HG03432 (cell line): Measurements from ENCODE around the gene NEO1.

Experiments used
- ATAC-seq: cut with Tn5 transposase; IDR thresholded peaks from one replicate; pipeline ENCODE4 v1.9.1; 2021; ENCODE audit warnings: mild to moderate bottlenecking, moderate library complexity; ENCODE audit not compliant: unreplicated experiment

Gene NEO1, protein sequence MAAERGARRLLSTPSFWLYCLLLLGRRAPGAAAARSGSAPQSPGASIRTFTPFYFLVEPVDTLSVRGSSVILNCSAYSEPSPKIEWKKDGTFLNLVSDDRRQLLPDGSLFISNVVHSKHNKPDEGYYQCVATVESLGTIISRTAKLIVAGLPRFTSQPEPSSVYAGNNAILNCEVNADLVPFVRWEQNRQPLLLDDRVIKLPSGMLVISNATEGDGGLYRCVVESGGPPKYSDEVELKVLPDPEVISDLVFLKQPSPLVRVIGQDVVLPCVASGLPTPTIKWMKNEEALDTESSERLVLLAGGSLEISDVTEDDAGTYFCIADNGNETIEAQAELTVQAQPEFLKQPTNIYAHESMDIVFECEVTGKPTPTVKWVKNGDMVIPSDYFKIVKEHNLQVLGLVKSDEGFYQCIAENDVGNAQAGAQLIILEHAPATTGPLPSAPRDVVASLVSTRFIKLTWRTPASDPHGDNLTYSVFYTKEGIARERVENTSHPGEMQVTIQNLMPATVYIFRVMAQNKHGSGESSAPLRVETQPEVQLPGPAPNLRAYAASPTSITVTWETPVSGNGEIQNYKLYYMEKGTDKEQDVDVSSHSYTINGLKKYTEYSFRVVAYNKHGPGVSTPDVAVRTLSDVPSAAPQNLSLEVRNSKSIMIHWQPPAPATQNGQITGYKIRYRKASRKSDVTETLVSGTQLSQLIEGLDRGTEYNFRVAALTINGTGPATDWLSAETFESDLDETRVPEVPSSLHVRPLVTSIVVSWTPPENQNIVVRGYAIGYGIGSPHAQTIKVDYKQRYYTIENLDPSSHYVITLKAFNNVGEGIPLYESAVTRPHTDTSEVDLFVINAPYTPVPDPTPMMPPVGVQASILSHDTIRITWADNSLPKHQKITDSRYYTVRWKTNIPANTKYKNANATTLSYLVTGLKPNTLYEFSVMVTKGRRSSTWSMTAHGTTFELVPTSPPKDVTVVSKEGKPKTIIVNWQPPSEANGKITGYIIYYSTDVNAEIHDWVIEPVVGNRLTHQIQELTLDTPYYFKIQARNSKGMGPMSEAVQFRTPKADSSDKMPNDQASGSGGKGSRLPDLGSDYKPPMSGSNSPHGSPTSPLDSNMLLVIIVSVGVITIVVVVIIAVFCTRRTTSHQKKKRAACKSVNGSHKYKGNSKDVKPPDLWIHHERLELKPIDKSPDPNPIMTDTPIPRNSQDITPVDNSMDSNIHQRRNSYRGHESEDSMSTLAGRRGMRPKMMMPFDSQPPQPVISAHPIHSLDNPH (N-terminal part only)

GRCh38 chr15:73051807-73052652 lies at the start of gene NEO1:
Gene NEO1, plus strand, starts transcription at chr15:73052463. Its CDS starts 213 bp downstream, at chr15:73052676.
- peak; percentile 63 for ATAC-seq

DNA sequence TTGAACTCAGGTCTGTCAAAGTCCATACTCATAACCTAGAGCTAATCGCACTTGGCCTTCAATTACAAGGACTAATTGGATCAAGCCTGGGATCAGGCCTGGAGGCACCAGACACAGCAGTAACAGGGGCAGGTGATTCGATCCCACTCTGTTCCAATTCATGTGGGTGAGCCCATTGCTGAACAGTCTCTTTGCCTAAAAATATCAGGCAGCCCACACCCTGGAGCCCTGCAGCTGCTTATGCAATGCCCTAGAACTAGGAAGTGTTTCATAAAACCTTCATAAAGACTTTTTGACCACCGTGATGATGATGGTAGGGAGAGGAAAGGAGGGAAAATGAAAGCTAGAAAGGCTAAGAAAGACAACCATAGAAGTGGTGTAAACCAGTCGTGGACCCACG lies 47.8 kb upstream of the NEO1 start:
- ATAC-seq: no peak

GRCh38 chr15:73005032-73005431 lies 47.2 kb upstream of the NEO1 start:
- no peak for ATAC-seq

- no peak for ATAC-seq
Observed at GRCh38 chr15:73005446-73005845, 46.8 kb upstream of the NEO1 start.

- ATAC-seq: no peak
Observed at GRCh38 chr15:73006523-73006922, 45.7 kb upstream of the NEO1 start.

GRCh38 chr15:73009066-73010056 lies 42.9 kb upstream of the NEO1 start:
- ATAC-seq: no peak

GRCh38 chr15:73010154-73011152 lies 41.8 kb upstream of the NEO1 start:
- no peak for ATAC-seq

DNA sequence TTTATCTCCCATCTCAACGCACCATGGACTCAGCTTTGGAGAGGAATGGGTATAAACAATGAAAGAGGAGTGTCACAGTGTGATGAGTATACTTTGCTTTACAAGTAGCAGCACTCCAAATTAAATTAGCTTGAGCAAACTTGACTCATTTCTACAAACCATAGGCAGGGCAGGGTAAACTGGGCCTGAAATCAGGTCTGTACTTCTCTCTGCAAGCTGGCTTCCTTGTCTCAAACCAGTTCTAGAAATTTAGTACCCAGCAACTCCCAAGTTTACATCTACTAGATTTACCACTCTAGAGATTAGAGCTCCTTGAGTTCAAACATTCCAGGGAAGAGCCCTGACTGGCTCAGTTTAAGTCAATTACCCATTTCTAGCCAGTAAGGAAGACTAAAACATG lies 37.4 kb upstream of the NEO1 start:
- no peak for ATAC-seq

- ATAC-seq: no peak
Observed at GRCh38 chr15:73015493-73015892, 36.8 kb upstream of the NEO1 start.

GRCh38 chr15:73017987-73018386 lies 34.3 kb upstream of the NEO1 start:
- no peak for ATAC-seq

DNA sequence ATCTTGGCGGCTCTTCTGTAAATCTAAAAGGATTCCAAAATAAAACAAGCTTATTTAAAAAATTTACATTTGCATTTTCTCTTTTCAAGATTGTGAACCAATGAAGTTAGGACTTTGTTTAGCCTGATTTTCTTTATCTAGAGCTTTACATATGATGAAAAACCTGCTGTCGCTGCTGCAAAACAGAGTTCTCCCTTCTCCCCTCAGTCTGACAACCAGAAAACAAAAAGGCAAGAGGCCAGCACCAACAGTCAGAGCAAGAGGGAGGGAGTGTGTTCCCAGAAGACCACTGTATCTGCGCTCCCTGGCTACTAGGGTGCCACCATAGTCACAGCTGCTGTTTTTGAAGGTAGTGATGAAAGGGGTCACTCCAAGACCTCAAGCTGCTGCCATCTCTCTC lies 33.1 kb upstream of the NEO1 start:
- no peak for ATAC-seq

- no peak for ATAC-seq
Observed at GRCh38 chr15:73019601-73020146, 32.6 kb upstream of the NEO1 start.

- no peak for ATAC-seq
Observed at GRCh38 chr15:73021139-73021621, 31.1 kb upstream of the NEO1 start.

GRCh38 chr15:73022161-73022560 lies 30.1 kb upstream of the NEO1 start:
- no peak for ATAC-seq

DNA sequence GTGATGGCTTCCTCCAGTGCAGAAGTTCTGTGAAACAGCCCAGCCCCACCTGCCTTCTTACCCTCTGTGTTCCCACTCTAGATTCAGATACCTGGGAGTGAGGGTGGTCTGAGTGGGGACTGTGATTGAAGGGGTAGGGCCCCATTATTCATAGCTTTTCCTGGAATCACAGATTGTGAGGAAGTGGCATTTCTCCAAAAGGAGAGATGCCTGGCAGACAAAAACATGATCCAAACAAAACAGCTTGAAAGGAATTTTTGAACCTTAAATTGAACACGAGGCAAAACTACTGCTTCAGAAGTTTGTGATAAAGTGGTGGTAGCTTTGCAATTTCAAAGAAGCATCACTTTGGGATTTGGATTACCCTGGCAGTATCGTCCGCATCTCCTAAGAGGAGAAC lies 29.2 kb upstream of the NEO1 start:
- no peak for ATAC-seq

- ATAC-seq: no peak
Observed at GRCh38 chr15:73024168-73024567, 28.1 kb upstream of the NEO1 start.

DNA sequence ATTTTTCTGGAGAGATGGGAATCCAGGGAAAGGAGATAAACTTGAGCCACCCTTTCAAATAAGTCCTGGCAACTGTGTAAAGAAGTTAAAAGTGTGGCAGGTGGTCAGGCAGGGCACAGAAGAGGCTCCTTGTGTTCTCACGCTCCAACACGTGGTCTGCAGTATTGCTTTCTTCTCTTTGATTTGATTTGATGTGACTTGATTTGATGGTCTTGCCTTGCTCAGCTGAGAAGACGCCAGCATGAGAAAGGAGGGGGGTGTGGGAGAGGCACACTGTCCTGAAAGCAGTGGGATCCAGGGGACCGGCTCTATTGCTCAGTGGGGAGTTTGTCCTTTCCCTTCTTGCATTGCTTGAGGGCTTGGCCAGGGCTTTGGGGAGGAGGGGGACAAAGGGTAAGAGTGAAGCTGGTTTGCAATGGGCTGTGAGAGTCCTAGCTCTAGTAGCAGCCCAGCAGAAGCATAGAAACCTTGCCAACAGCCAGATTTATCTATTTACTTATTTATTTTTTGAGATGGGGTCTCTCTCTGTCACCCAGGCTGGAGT lies 25.7 kb upstream of the NEO1 start:
- ATAC-seq: no peak
